NCI-H2196 (cell line): ENCODE results near the gene SMPD1.

Experiments
- DNase-seq: peaks from one replicate; lab custom pipeline; 2025; ENCODE audit not compliant: unreplicated experiment; lab: John Stamatoyannopoulos, UW

Gene SMPD1

DNA sequence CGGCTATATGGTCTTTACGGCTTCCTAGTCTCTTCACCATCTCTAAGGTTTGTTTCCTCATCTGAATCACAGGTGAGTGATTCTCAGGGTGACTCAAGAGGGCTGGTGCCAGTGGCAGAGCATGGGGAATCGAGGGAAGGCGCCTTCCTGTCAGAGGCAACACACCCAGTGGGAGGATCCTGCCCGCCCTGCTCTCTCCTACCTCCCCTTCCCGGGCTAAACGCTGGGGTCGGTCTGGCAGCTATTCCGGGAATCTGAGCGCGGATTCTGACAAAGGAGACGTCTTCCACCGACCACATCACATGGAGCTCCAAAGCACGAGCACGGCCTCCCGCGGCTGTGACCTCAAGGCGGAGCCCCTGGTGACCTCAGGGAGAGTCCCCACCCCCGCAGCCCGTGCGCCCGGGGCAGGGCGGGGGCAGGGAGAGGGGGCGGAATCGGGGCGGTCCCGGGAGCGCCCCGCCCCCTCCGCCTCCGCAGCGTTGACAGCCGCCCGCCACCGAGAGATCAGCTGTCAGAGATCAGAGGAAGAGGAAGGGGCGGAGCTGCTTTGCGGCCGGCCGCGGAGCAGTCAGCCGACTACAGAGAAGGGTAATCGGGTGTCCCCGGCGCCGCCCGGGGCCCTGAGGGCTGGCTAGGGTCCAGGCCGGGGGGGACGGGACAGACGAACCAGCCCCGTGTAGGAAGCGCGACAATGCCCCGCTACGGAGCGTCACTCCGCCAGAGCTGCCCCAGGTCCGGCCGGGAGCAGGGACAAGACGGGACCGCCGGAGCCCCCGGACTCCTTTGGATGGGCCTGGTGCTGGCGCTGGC lies at the start of gene SMPD1:
TSS of gene SMPD1 (plus strand) at position 570 of the 813 bp plus-strand sequence. CDS start at position 695, 125 bp downstream.
- peak; percentile 92 for DNase-seq

DNA sequence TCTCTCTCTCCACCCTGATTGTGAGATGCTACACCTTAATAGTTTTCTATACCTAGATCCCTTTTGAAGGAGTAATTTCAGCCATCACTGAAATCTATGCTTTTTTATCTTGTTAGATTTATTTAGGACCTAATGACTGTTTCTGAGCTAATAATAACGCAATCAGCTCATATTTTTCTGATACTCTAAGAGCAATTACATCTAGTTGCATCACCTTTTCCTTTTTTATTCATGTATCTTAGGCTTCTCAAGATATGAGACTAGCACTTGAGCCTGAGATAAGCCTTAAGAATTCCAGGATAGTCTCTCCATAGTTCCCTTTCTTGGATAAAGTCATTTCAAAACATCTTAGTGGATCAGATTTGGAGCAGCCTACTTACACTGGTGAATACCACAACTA lies 44.9 kb upstream of the SMPD1 start:
- no peak for DNase-seq

DNA sequence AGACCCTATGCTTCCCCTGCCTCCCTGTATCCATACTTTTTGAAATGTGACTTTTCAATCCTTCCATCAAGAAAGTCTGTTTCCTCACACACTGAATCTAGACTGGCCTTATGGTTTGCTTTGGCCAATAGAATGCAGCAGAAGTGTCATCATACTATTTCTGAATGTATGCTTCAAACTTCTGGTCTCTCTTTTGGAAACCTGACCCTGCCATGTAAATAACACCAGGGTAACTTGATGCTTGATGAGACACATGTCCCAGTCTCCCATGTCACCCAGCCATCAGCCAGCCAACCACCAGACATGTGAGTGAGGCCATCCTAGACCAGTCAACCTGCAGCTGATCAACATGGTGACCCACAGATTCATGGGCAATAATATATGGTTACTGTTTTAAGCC lies 40.2 kb upstream of the SMPD1 start:
- no peak for DNase-seq

DNA sequence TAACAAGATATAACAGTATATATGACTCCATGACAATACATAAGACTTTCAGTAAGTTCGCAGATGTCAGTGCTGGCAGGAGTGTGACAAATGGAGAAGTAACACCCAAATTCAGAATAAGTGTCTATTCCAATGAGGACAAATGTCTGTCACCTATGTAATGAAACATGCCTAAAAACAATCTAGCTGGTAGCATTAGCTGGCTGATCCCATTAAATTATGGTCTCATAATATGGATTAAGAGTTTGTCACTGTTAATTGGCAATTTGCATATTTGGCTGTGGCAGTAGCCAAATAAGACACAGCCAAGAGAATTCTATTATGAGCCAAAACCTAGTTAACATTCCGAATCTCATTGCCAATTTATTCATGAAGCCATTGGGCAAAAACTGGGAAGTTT lies 39.8 kb upstream of the SMPD1 start:
- DNase-seq = no peak

- DNase-seq = no peak
Observed at GRCh38 chr11:6351782-6352382, 38.4 kb upstream of the SMPD1 start.

DNA sequence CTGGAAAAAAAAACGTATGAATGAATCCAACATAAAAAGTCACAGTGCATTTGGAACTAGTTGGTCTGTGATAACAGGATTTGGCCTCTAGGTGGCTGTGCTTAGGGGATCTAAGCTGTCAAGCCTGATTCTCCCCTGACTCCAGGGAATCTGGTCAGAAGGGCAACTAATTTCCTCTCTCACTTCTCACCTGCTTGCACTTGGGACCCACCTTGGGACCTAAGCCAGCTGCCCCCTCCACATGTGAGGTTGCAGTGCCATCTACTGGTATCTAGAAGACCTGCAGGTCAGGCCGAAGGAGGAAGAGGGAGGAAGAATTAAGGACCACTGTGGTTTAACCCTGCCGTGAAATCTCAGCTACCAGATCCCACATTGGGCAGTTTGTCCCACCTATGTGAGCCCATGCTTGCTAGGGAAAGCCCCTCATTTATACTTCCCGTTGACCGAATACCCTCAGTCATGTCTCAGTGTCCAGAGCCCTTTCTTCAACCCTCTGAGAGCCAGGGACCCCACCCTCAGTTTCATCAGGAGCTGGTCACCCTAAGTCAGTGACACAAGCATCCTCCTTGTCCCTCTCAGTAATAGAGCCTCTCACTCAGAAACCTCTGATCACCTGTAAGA lies 36.8 kb upstream of the SMPD1 start:
- DNase-seq = peak; percentile 83

DNA sequence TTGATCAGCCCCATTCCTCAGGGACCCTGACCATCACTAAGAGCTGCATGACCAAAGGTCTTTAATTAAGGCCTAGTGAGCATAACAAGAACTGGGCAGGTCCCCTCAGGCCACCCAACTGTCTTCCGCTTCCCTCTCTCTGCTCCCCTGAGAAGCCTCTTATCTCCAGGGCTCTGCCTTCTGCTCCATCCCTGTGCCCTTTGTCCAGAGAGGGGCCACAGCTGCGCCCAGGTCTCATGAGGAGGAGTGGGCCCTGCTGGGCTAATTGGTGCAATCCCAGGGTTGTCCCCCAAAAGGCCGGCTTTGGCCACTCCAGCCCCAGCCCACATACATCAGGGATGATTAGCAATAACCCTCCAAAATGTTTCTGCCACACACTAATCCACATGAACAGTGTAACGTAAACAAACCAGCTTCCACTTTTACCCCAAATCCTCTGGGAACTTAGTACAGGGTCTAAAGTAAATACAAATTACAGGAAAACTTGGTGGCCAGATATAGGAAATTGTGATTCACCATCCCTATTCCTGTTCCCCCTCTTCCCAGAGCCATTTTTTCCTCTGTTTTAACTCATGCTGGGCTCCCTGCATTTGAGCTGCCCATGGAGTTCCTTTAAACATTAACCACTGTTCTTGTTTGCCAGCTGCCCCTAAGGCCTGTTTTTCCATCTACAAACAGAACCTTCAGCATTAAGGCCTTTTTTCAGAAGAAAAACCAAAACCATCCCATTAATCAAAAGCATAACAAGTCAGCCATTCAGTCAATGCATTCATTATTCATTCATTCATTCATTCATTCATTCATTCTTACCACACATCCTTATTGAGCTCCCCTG lies 35.4 kb upstream of the SMPD1 start:
- no peak for DNase-seq

GRCh38 chr11:6356503-6357055 lies 33.7 kb upstream of the SMPD1 start:
- no peak for DNase-seq

- DNase-seq = no peak
Observed at GRCh38 chr11:6357222-6357621, 33.1 kb upstream of the SMPD1 start.

- DNase-seq = no peak
Observed at GRCh38 chr11:6360183-6360582, 30.1 kb upstream of the SMPD1 start.

DNA sequence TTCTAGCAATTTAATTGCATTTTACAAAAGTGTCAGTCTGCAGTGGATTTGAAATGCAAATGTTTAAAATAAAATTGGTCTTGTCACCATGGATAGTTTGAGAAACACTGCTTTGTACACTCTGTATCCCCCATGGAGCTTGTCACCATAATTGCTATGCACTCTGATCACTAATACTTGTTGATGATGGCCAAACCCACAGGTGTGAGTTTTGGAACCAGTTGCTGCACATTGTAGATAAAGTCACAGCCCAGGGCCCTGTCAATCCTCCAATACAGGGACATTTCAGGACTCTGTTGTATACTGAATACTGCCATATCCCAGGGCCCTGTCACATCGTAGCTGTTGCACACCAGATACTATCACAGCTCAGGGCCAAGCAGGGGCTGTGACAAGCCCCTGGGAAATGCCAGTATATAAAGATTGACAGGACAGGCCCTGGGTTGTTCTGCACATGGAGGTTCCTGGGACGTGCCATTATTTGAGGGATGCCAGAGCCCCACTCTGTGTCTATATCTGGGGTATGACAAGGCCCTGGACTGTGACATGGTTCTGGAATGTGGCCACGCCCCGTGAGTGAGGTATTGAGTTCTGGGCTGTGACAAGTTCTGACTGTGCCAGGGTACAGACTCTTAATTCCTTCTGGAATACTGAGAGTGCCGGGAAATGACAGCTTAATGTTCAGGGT lies 27.9 kb upstream of the SMPD1 start:
- DNase-seq = no peak

DNA sequence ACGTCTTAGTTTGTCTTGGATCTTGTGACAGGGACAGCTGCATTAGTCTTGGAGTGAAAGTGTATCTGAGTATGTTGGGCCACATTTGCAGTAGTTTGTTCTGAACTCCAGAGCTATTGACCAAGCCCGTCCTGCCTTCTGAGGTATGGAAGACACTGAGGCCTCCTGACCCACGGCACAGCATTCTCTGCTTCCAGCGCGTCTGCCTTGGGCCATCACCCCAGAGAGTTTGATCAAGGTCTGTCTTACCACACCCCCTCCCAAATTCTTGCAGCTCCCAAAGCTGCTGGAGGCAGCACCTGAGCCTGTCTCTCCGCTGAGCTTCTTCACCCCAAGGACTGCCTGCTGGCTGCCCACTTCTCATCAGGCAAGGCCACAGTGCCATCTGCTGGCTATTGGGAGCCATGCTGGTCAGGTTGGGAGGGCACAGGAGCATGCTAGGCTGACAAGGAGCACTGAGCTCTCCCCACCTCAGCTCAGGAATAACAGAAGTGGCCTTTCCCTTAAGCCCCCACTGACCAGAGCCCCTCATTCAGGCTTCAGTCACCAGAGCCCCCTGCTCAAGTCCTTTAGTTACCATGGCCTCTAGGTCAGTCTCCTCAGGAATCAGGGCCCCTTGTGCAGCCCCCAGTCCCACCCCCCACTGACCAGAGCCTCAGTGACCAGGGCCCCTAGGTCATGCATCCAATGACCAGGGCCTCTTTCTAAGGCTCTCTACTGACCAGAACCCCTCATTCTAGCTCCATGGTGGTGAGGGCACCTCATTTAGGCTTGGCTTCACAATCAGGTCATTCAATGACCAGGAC lies 27.2 kb upstream of the SMPD1 start:
- peak; percentile 79 for DNase-seq

DNA sequence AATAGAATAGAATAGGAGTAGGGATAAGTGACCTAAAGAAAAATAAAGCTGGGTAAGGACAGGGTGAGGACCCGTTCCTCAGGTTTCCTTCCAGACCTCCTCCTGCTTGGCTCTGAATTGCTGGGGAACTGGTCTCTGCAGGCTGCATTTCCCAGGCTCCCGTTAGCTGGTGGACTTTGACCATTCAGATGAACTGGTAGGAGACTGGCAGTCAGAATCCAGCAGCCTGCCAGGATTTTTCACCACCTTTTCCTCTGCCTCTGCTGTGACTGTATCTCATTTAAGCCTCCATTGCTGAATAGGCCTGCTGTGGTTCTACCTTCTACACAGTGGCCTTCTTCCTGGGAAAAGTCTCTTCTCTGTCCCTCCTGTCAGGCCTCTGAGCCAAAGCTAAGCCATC lies 24.6 kb upstream of the SMPD1 start:
- DNase-seq = no peak

DNA sequence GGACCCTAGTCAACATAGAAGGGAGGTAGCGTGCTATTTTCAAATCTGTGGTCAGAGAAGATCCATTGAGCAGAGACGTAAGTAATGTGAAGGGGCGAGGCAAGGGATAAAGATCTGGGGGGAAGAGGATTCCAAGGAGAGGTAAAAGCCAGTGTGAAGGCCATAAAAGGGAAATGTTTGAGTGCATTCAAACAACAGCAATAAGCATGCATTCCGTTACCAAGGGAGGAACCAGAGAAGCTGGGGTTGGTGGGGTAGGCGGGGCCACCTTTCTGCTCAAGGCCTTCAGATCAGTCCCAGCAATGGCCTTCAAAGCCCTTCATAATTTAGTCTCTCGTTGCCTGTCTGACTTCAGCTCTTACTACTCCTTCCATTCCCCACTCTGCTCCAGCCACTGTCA lies 18.4 kb upstream of the SMPD1 start:
- DNase-seq = no peak

- DNase-seq = no peak
Observed at GRCh38 chr11:6377902-6378639, 12.2 kb upstream of the SMPD1 start.

DNA sequence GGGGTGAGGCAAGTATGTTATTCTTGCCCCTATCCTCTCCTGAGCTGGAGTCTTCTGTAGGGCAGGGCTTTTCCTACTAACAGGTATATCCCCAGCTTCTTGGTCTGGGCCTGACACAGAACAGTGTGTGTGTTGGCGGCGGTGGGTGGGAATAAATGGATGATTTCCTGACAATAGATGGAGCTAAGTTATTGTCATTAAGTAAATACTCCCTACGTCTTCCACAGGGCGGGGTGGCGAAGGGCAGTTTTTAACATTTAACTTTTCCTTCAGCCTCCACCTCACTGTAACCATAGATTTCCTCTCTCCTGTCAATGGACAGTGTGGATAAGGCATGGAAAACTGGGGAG lies 11.7 kb upstream of the SMPD1 start:
- DNase-seq = no peak

DNA sequence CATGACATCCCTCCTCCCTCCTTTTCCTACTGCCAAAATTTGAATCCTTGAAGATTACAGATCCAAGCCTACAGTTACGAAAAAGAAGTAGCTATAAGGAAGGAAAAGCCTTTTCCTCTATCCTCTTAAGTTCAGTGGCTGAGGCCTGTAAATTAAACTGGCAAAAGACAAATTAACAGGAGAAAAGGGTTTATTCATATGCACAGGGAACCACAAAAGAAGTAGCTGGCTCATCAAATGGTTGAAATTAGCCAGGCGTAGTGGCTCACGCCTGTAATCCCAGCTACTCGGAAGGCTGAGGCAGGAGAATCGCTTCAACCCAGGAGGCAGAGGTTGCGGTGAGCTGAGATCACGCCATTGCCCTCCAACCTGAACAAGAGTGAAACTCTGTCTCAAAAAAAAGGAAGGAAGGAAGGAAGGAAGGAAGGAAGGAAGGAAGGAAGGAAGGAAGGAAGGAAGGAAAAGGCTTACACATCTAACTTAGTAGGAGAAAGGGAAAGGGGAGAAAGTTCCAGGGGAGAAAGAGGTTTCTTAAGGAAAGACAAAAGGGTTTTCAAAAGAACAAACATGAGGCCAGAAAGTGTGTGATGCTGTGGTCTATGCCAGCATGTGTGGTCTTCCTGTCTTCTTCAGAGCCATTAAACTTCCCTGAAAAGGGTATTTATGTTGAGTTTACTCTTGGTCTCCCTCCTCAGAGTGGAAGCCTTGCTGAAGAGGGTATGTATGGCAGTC lies 5.1 kb upstream of the SMPD1 start:
- no peak for DNase-seq

GRCh38 chr11:6387811-6388599 lies 2.3 kb upstream of the SMPD1 start:
- DNase-seq = no peak
